Spleen (tissue), 11 donors: ENCODE measurements around the gene TBCE. TPM values are rescaled to one million over a fixed set of nuclear protein-coding genes. Genes with fewer than 3 reads are reported as not detected.
"Not testable (repeated sequence)": the region's sequence is repeated elsewhere in the genome, so short reads cannot be mapped to it uniquely, and the experiment has no call there.

Experiments
- DNase-seq: peaks from one replicate; pipeline ENCODE4 v3.0.0-alpha.2; 2020
- H3K27ac ChIP-seq, 8 donors: fragments of 200-600 bp; sonication (generic) in 7 of 8; 1 replicate in 4 of 8; 2 replicates in 4 of 8; pipeline versions ENCODE4 v1.5.0 to v1.8.0; 2016 to 2021; ENCODE audit warnings: inconsistent platforms in 4 of 8, mild to moderate bottlenecking in 4 of 8, moderate library complexity in 1 of 8
- H3K27me3 ChIP-seq, 7 donors: fragments of 200-600 bp; sonication (generic) in 6 of 7; replicated peaks in 1 of 7; 1 replicate in 4 of 7; 2 replicates in 3 of 7; pipeline versions ENCODE4 v1.5.0 to v1.8.0; 2016 to 2021; ENCODE audit warnings: inconsistent platforms in 3 of 7, mild to moderate bottlenecking in 1 of 7
- H3K36me3 ChIP-seq, 6 donors: fragments of 200-600 bp; sonication (generic) in 5 of 6; 1 replicate in 4 of 6; 2 replicates in 2 of 6; pipeline versions ENCODE4 v1.5.0 to v1.8.0; 2016 to 2021; ENCODE audit warnings: inconsistent platforms in 2 of 6
- H3K4me1 ChIP-seq, 6 donors: fragments of 200-600 bp; sonication (generic) in 5 of 6; 1 replicate in 3 of 6; 2 replicates in 3 of 6; pipeline versions ENCODE4 v1.5.0 to v1.8.0; 2016 to 2021; ENCODE audit warnings: inconsistent platforms in 3 of 6
- H3K4me3 ChIP-seq, 8 donors: fragments of 200-600 bp; sonication (generic) in 7 of 8; 1 replicate in 4 of 8; 2 replicates in 4 of 8; pipeline versions ENCODE4 v1.5.0 to v1.8.0; 2016 to 2021; ENCODE audit warnings: inconsistent platforms in 4 of 8, mild to moderate bottlenecking in 4 of 8, moderate library complexity in 2 of 8
- H3K9me3 ChIP-seq, 8 donors: fragments of 200-600 bp; sonication (generic) in 7 of 8; 1 replicate in 4 of 8; 2 replicates in 4 of 8; pipeline versions ENCODE4 v1.5.0 to v1.8.0; 2016 to 2021; ENCODE audit warnings: inconsistent platforms in 4 of 8
- CTCF ChIP-seq, 11 experiments: fragments of 200-600 bp in 7 of 11; fragments of 450-650 bp in 4 of 11; sonication (generic) in 4 of 11; IDR thresholded peaks in 8 of 11; conservative IDR thresholded peaks in 3 of 11; 1 replicate in 7 of 11; 2 replicates in 4 of 11; pipeline versions ENCODE4 v1.4.0 to v1.8.0; 2016 to 2021; ENCODE audit warnings: antibody characterized with exemption in 11 of 11, inconsistent platforms in 4 of 11, mild to moderate bottlenecking in 1 of 11
- POLR2A ChIP-seq, 3 donors: fragments of 450-650 bp; IDR thresholded peaks; one replicate each; pipeline ENCODE4 v1.5.1; 2017; ENCODE audit warnings: antibody characterized with exemption in 3 of 3, mild to moderate bottlenecking in 1 of 3
- POLR2AphosphoS5 ChIP-seq, 3 donors: sonication (generic); formaldehyde crosslinking; IDR thresholded peaks; one replicate each; pipeline ENCODE4 v1.5.1; 2017; ENCODE audit warnings: antibody characterized with exemption in 3 of 3
- WGBS, 5 donors: extraction: QIAGEN DNeasy Blood & Tissue Kit in 3 of 5; methylation state at CpG; one replicate each; pipeline versions ENCODE4 v1.1.5 to v1.1.7; 2013 to 2018; 5-methylcytosine and 5-hydroxymethylcytosine counted together
- intact Hi-C: fragments of 100-400 bp; cut with DNase I; formaldehyde crosslinking; loops from one replicate; pipeline ENCODE4 v1.15.0; 2023; ENCODE audit warnings: low total_unique reads
- polyA plus RNA-seq, 3 donors: library from polyadenylated mRNA; stranded (reverse); fragments of 200-250 nt; gene quantifications; one replicate each; pipeline ENCODE4 v1.2.1, GENCODE V29; 2013
- total RNA-seq, 7 donors: library from RNA; depleted of rRNA in 3 of 7; stranded (reverse); fragments of >200 nt in 3 of 7; fragmentation: NEBNext Ultra II Directional in 4 of 7; extraction: Animal tissue kit (Norgen Biotek cat#: 25700) in 4 of 7; gene quantifications; one replicate each; pipeline versions ENCODE4 v1.1.0 to v1.2.1, GENCODE V29; 2016 to 2021
- donor health status: healthy with polysubstance abuse.
- donor health status: DM: no; HTN: no; CAD: no; lungs with moderate emphysema.
- donor health status: DM: no; HTN: no; CAD: no.
- donor health status: Bipolar disorder and iron deficiency.
- donor health status: healthy.
- donor health status: DM: no; HTN: no; CAD: no.
- donor health status: DM: yes; HTN: yes; CAD: no.

Gene TBCE
- total and polyA plus RNA-seq, 10 donors, result 13.6 to 30.0 (median 18.2) TPM

DNA sequence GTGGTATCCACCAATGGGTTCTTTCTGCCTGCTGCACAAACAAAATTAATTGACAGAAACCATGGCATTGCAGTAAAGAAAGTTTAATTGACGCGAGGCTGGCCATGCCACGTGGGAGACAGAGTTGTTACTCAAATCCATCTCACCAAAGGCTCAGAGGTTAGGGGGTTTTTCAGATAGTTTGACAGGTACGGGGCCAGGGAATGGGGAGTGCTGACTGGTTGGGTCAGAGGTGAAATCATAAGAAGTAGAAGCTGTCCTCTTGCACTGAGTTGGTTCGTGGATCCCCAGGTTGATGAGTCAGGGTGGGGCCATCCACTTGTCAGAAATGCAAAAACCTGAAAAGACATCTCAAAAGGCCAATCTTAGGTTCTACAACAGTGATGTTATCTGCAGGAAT is 941 bp upstream of the TBCE start:
- Histone ChIP-seq H3K4me1 (peaks cover 0 to 29% (median 21%) of the 10 kb centered on the region in 6 donors), H3K4me3 (peak overlapping the region in 1 of 8 donors; percentile 87), H3K27me3 (no peaks in the 10 kb centered on the region), H3K36me3 (no peaks in the 10 kb centered on the region), H3K27ac (peak overlapping the region in 1 of 8 donors; percentile 84), H3K9me3 (no peaks in the 10 kb centered on the region)
- DNase-seq, result no peak
- intact Hi-C loops, result no loop called here
- 72 to 89% (median 86%) methylated on average over 5 of the region's 5 CpGs for WGBS, 5 donors
- TF ChIP-seq POLR2A (IDR thresholded peaks at IDR 0.05), result no peak
- TF ChIP-seq POLR2AphosphoS5 (IDR thresholded peaks at IDR 0.05), result no peak
- TF ChIP-seq CTCF (IDR thresholded peaks at IDR 0.05 in 8 of 11, conservative IDR thresholded peaks at IDR 0.05 in 3 of 11), result no peak

- intact Hi-C loops, result no loop called here
- Histone ChIP-seq H3K36me3 (peaks cover 0 to 9% (median 0%) of the 10 kb centered on the region in 6 donors), H3K27ac (peak overlapping the region in 1 of 8 donors; percentile 92), H3K9me3 (no peaks in the 10 kb centered on the region), H3K27me3 (no peaks in the 10 kb centered on the region), H3K4me1 (peaks cover 0 to 29% (median 21%) of the 10 kb centered on the region in 6 donors), H3K4me3 (peak overlapping the region in 4 of 8 donors; percentile 63 to 87 (median 70))
- no peak for DNase-seq
- 75 to 88% (median 82%) methylated on average over 5 of the region's 5 CpGs for WGBS, 5 donors
- TF ChIP-seq POLR2AphosphoS5 (IDR thresholded peaks at IDR 0.05) (no peak), CTCF (IDR thresholded peaks at IDR 0.05 in 8 of 11, conservative IDR thresholded peaks at IDR 0.05 in 3 of 11) (no peak), POLR2A (IDR thresholded peaks at IDR 0.05) (no peak)
Observed at GRCh38 chr1:235368428-235368827, 1.2 kb downstream of the TBCE start.

GRCh38 chr1:235369802-235370201 is 2.6 kb downstream of the TBCE start:
- peaks cover 0 to 29% (median 21%) of the 10 kb centered on the region in 6 donors for H3K4me1 ChIP-seq
- TF ChIP-seq POLR2AphosphoS5 (IDR thresholded peaks at IDR 0.05) (no peak), POLR2A (IDR thresholded peaks at IDR 0.05) (no peak), CTCF (IDR thresholded peaks at IDR 0.05 in 8 of 11, conservative IDR thresholded peaks at IDR 0.05 in 3 of 11) (no peak)
- WGBS, 5 donors, result 92 to 95% (median 94%) methylated on average over 5 of the region's 5 CpGs
- peaks cover 0 to 18% (median 0%) of the 10 kb centered on the region in 6 donors for H3K36me3 ChIP-seq
- no peak overlapping the region for H3K4me3 ChIP-seq
- no peaks in the 10 kb centered on the region for H3K27me3 ChIP-seq
- H3K27ac ChIP-seq, result no peak overlapping the region
- intact Hi-C loops, result no loop called here
- no peaks in the 10 kb centered on the region for H3K9me3 ChIP-seq
- DNase-seq, result no peak

DNA sequence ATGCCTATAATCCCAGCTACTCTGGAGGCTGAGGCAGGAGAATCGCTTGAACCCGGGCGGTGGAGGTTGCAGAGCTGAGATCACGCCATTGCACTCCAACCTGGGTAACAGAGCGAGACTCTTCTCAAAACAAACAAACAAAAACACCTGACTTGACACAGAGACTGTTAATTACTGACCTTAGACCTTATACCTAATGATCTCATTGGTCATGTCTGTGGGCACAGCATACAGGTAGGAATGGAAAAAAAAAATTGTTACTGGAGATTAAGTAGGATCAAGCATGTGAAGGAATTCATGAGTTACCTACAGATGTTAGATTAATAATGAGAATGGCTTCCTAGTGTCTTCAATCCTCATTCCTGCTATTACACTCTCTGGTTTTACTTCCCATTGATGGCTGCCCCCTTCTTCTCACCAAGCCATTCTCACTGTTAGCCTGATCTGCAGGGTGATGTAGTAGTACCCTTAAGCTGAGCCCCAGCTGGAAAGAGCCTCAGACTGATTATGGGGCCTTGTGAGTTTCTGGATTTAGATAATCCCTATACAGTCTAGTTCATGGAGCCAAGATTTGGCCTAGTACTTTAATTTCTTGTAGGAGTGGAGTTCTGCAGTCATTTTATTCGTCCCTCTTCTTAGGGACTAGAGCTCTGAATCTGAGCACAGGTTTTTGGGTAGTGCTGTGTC is 8.8 kb downstream of the TBCE start:
- intact Hi-C loops, result no loop called here
- Histone ChIP-seq H3K27ac (no peak overlapping the region), H3K9me3 (no peaks in the 10 kb centered on the region), H3K27me3 (no peaks in the 10 kb centered on the region), H3K4me1 (no peaks in the 10 kb centered on the region), H3K36me3 (peaks cover 0 to 64% (median 3%) of the 10 kb centered on the region in 6 donors), H3K4me3 (no peak overlapping the region)
- no peak for TF ChIP-seq POLR2A (IDR thresholded peaks at IDR 0.05)
- no peak for TF ChIP-seq CTCF (IDR thresholded peaks at IDR 0.05 in 8 of 11, conservative IDR thresholded peaks at IDR 0.05 in 3 of 11)
- no peak for TF ChIP-seq POLR2AphosphoS5 (IDR thresholded peaks at IDR 0.05)
- no peak for DNase-seq
- WGBS, 5 donors, result 95 to 98% (median 97%) methylated on average over 6 of the region's 6 CpGs

- H3K4me1 ChIP-seq, H3K27me3 ChIP-seq, intact Hi-C loops, H3K27ac ChIP-seq, H3K9me3 ChIP-seq, DNase-seq, H3K4me3 ChIP-seq: not testable (repeated sequence)
- peaks cover 0 to 59% (median 9%) of the 10 kb centered on the region in 6 donors for H3K36me3 ChIP-seq
- WGBS, 5 donors, result 92 to 96% (median 94%) methylated on average over 11 of the region's 11 CpGs
Observed at GRCh38 chr1:235378134-235378735, 11.0 kb downstream of the TBCE start.

GRCh38 chr1:235381955-235382739 is 14.9 kb downstream of the TBCE start:
- H3K9me3 ChIP-seq, H3K4me1 ChIP-seq, intact Hi-C loops, H3K27me3 ChIP-seq, DNase-seq, H3K4me3 ChIP-seq, H3K27ac ChIP-seq: not testable (repeated sequence)
- peaks cover 0 to 40% (median 9%) of the 10 kb centered on the region in 6 donors for H3K36me3 ChIP-seq
- 80% methylated on average over 1 of the region's 3 CpGs; no CpG with 5 or more reads in 4 of the 5 donors for WGBS, 5 donors
